ENCODE measurements around the gene TNFSF11.
"Not testable (repeated sequence)": the region's sequence is repeated elsewhere in the genome, so short reads cannot be mapped to it uniquely, and the experiment has no call there.

TNFSF11 gene

GRCh38 chr13:42574011-42574410 is at the start of gene TNFSF11:
Gene TNFSF11 (plus strand): TSS chr13:42574152. CDS start chr13:42574304, 152 bp downstream.
- DNase-seq, result no peak

- no peak for DNase-seq
Observed at GRCh38 chr13:42524487-42525034, 49.4 kb upstream of the TNFSF11 start.

GRCh38 chr13:42525035-42525504 is 48.9 kb upstream of the TNFSF11 start:
- DNase-seq, result no peak

- DNase-seq, result no peak
Observed at GRCh38 chr13:42526276-42526675, 47.7 kb upstream of the TNFSF11 start.

- no peak for DNase-seq
Observed at GRCh38 chr13:42526804-42527203, 47.1 kb upstream of the TNFSF11 start.

- DNase-seq, result no peak
Observed at GRCh38 chr13:42532561-42533335, 41.2 kb upstream of the TNFSF11 start.

- DNase-seq, result no peak
Observed at GRCh38 chr13:42533336-42533591, 40.7 kb upstream of the TNFSF11 start.

GRCh38 chr13:42534785-42535184 is 39.2 kb upstream of the TNFSF11 start:
- DNase-seq, result no peak

- no peak for DNase-seq
Observed at GRCh38 chr13:42538996-42539395, 35.0 kb upstream of the TNFSF11 start.

GRCh38 chr13:42539670-42540069 is 34.3 kb upstream of the TNFSF11 start:
- no peak for DNase-seq

- no peak for DNase-seq
Observed at GRCh38 chr13:42543215-42543797, 30.6 kb upstream of the TNFSF11 start.

- DNase-seq, result no peak
Observed at GRCh38 chr13:42544246-42544926, 29.6 kb upstream of the TNFSF11 start.

- no peak for DNase-seq
Observed at GRCh38 chr13:42545842-42546241, 28.1 kb upstream of the TNFSF11 start.

- no peak for DNase-seq
Observed at GRCh38 chr13:42547612-42548011, 26.3 kb upstream of the TNFSF11 start.

GRCh38 chr13:42548731-42549551 is 25.0 kb upstream of the TNFSF11 start:
- peak; percentile 46 for DNase-seq

GRCh38 chr13:42549552-42549936 is 24.4 kb upstream of the TNFSF11 start:
- no peak for DNase-seq

GRCh38 chr13:42551611-42552010 is 22.3 kb upstream of the TNFSF11 start:
- no peak for DNase-seq

GRCh38 chr13:42553098-42554046 is 20.6 kb upstream of the TNFSF11 start:
- DNase-seq, result no peak

GRCh38 chr13:42559057-42559456 is 14.9 kb upstream of the TNFSF11 start:
- no peak for DNase-seq

- not testable (repeated sequence) for DNase-seq
Observed at GRCh38 chr13:42559573-42560218, 14.3 kb upstream of the TNFSF11 start.

GRCh38 chr13:42560320-42560719 is 13.6 kb upstream of the TNFSF11 start:
- not testable (repeated sequence) for DNase-seq
